GM12872 (cell line): Measurements from ENCODE around the gene SLC25A43.

Source experiments
- CTCF ChIP-seq: IDR thresholded peaks from 3 replicates; pipeline ENCODE4 v1.5.1; 2011; ENCODE audit warnings: low read depth, mild to moderate bottlenecking, low read length, moderate library complexity; ENCODE audit not compliant: insufficient read depth

Gene SLC25A43

GRCh38 chrX:119427795-119428185, 28.7 kb downstream of the SLC25A43 start:
- no peak for TF ChIP-seq CTCF

GRCh38 chrX:119429471-119429870, 30.3 kb downstream of the SLC25A43 start:
- TF ChIP-seq CTCF: no peak

- TF ChIP-seq CTCF: no peak
Observed at GRCh38 chrX:119442286-119442685, 43.1 kb downstream of the SLC25A43 start.

- no peak for TF ChIP-seq CTCF
Observed at GRCh38 chrX:119453202-119453601, 54.1 kb downstream of the SLC25A43 start.

- no peak for TF ChIP-seq CTCF
Observed at GRCh38 chrX:119455264-119455663, 56.1 kb downstream of the SLC25A43 start.

- TF ChIP-seq CTCF: no peak
Observed at GRCh38 chrX:119459181-119459580, 60.0 kb downstream of the SLC25A43 start.

- no peak for TF ChIP-seq CTCF
Observed at GRCh38 chrX:119465555-119465954, 66.4 kb downstream of the SLC25A43 start.

- no peak for TF ChIP-seq CTCF
Observed at GRCh38 chrX:119466970-119467369, 67.8 kb downstream of the SLC25A43 start.
